Sigmoid colon (tissue), 3 donors: ENCODE measurements around the gene CEP43.

Source experiments
- CTCF ChIP-seq, 4 experiments: fragments of 450-650 bp in 3 of 4; fragments of 200-600 bp in 1 of 4; IDR thresholded peaks; one replicate each; pipeline ENCODE4 v1.5.1; 2016 to 2019; ENCODE audit warnings: antibody characterized with exemption in 4 of 4, mild to moderate bottlenecking in 3 of 4, moderate library complexity in 2 of 4
- POLR2A ChIP-seq, 2 donors: fragments of 450-650 bp; IDR thresholded peaks; one replicate each; pipeline ENCODE4 v1.6.1; 2016; ENCODE audit warnings: antibody characterized with exemption in 2 of 2, mild to moderate bottlenecking in 2 of 2, moderate library complexity in 2 of 2

- no peak for TF ChIP-seq CTCF (IDR thresholded peaks at IDR 0.05)
- TF ChIP-seq POLR2A (IDR thresholded peaks at IDR 0.05): no peak
Observed at GRCh38 chr6:166949528-166950442, 49.4 kb upstream of the CEP43 start.
